Liver (tissue), 3 donors: ENCODE data around the gene LOX.
"Not testable (repeated sequence)": the region's sequence is repeated elsewhere in the genome, so short reads cannot be mapped to it uniquely, and the experiment has no call there.

Experiments
- GABPA ChIP-seq, 2 donors: IDR thresholded peaks in 1 of 2; conservative IDR thresholded peaks in 1 of 2; 2 replicates each; pipeline ENCODE4 v1.6.1; 2016; ENCODE audit warnings: antibody characterized with exemption in 2 of 2, mild to moderate bottlenecking in 1 of 2, moderate library complexity in 1 of 2
- TF ChIP-seq, protein P1 (sequence below): fragments of 150-350 bp; IDR thresholded peaks from 2 replicates; pipeline ENCODE4 v1.5.1; 2017; ENCODE audit warnings: improper control_type of control experiment, low read depth, low read length; ENCODE audit not compliant: missing input control
- TF ChIP-seq, protein P2 (sequence below): IDR thresholded peaks from 2 replicates; pipeline ENCODE4 v1.6.1; 2016; ENCODE audit warnings: antibody characterized with exemption
- TF ChIP-seq, protein P3 (sequence below): IDR thresholded peaks from 2 replicates; pipeline ENCODE4 v1.6.1; 2016; ENCODE audit warnings: antibody characterized with exemption
- donor health status: healthy.
- donor health status: healthy.

DNA sequence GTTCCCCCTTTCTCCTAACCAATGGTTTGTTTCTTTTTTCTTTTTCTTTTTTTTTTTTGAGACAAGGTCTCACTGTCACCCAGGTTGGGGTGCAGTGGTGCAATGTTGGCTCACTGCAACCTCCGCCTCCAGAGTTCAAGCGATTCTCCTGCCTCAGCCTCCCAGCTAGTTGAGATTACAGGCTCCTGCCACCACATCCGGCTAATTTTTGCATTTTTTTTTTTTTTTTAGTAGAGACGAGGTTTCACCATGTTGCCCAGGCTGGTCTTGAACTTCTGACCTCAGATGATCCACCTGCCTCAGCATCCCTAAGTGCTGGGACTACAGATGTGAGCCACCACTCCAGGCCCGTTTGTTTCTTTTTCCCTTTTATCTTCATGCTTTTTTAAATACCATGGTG is 16.2 kb upstream of the LOX start:
- not testable (repeated sequence) for TF ChIP-seq GABPA (IDR thresholded peaks at IDR 0.05 in 1 of 2, conservative IDR thresholded peaks at IDR 0.05 in 1 of 2)
- TF ChIP-seq, protein P1, sequence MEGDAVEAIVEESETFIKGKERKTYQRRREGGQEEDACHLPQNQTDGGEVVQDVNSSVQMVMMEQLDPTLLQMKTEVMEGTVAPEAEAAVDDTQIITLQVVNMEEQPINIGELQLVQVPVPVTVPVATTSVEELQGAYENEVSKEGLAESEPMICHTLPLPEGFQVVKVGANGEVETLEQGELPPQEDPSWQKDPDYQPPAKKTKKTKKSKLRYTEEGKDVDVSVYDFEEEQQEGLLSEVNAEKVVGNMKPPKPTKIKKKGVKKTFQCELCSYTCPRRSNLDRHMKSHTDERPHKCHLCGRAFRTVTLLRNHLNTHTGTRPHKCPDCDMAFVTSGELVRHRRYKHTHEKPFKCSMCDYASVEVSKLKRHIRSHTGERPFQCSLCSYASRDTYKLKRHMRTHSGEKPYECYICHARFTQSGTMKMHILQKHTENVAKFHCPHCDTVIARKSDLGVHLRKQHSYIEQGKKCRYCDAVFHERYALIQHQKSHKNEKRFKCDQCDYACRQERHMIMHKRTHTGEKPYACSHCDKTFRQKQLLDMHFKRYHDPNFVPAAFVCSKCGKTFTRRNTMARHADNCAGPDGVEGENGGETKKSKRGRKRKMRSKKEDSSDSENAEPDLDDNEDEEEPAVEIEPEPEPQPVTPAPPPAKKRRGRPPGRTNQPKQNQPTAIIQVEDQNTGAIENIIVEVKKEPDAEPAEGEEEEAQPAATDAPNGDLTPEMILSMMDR = not testable (repeated sequence)
- TF ChIP-seq, protein P2, sequence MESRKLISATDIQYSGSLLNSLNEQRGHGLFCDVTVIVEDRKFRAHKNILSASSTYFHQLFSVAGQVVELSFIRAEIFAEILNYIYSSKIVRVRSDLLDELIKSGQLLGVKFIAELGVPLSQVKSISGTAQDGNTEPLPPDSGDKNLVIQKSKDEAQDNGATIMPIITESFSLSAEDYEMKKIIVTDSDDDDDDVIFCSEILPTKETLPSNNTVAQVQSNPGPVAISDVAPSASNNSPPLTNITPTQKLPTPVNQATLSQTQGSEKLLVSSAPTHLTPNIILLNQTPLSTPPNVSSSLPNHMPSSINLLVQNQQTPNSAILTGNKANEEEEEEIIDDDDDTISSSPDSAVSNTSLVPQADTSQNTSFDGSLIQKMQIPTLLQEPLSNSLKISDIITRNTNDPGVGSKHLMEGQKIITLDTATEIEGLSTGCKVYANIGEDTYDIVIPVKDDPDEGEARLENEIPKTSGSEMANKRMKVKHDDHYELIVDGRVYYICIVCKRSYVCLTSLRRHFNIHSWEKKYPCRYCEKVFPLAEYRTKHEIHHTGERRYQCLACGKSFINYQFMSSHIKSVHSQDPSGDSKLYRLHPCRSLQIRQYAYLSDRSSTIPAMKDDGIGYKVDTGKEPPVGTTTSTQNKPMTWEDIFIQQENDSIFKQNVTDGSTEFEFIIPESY = not testable (repeated sequence)
- TF ChIP-seq, protein P3, sequence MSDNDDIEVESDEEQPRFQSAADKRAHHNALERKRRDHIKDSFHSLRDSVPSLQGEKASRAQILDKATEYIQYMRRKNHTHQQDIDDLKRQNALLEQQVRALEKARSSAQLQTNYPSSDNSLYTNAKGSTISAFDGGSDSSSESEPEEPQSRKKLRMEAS = not testable (repeated sequence)
